ENCODE results near the gene CTNNAL1. TPM values are rescaled to one million over a fixed set of nuclear protein-coding genes. Genes with fewer than 3 reads are reported as not detected.
A peak's percentile ranks its signal among the peaks of the same experiment; 100 is the strongest.

Gene CTNNAL1
- total RNA-seq, 2 experiments from 2014 or later: 12.5 to 14.0 TPM

DNA sequence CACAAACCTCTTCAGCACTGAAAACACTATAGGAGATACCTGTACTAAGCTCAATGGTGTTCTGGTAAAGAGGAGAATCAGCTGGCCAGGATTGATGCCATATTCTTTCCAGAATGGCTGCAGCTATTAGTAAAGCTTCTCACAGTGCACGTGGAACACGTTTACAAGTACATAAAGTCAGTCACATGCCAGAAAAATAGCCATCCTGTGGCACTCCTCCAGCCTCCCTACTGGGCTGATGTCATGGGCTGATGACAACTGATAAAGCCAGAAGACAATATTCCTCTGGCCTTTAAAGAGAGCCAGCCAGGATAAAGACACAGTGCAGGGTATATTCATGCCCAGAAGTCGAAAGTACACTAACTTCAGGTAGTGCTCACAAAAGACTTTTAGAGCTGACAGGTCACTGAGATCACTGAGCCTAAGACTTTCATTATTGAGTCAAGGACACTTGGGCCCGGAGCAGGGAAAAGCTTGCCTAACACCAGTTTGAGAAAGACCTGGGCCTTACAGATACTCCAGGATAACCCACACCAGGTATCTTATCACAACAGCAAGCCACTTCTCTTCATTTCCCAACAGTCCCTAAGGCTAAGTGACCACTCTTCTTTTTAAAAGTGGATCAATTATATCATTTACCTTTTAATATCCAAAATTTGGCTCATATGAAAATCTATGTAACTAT is 49.7 kb downstream of the CTNNAL1 start:
- H3K4me1 Mint-ChIP-seq: no peaks in the 10 kb centered on the region
- no peaks in the 10 kb centered on the region for H3K36me3 Mint-ChIP-seq (ENCODE audit: low read depth)

DNA sequence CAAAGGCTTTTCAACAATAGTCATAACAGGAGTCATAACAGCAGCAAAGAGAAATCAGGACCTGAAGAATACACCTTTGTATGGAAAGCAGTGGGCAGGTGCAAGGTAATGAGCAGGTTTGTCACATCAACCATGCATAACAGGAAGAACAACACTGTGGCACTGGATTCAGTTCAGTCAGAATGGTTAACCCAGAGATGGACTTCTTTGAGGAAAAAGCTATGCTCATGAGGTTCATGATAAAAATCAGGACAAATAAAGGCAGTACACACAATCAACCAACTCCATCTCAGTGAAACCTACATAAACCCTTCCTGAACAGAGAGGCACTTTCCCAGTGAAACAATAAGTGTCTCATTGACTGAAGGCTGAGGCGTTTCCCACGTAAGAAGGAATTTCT is 52.1 kb downstream of the CTNNAL1 start:
- no peaks in the 10 kb centered on the region for H3K36me3 Mint-ChIP-seq (ENCODE audit: low read depth)
- CTCF ChIA-PET: interaction anchor here (0.9 kb wide), 1 partner anchor 10 kb away, joined by 3 read pairs; no protein-coding TSS in a partner anchor
- H3K4me3 Mint-ChIP-seq: no peak overlapping the region
- POLR2A ChIA-PET: no interaction called here
- DNase-seq: no peak
- no peak overlapping the region for H3K27ac Mint-ChIP-seq
- no peaks in the 10 kb centered on the region for H3K27me3 Mint-ChIP-seq
- no peaks in the 10 kb centered on the region for H3K4me1 Mint-ChIP-seq
- H3K9me3 Mint-ChIP-seq: no peaks in the 10 kb centered on the region

More for the DNA sequence above, 49.7 kb downstream of the CTNNAL1 start:
- H3K27ac Mint-ChIP-seq: no peak overlapping the region
- DNase-seq: no peak
- ChIA-PET CTCF (interaction anchor here (1.0 kb wide), 1 partner anchor 13 kb away, joined by 3 read pairs; no protein-coding TSS in a partner anchor), POLR2A (no interaction called here)
- H3K27me3 Mint-ChIP-seq: no peaks in the 10 kb centered on the region
- H3K4me3 Mint-ChIP-seq: no peak overlapping the region
- H3K9me3 Mint-ChIP-seq: no peaks in the 10 kb centered on the region

GRCh38 chr9:108960331-108960730 is 53.0 kb downstream of the CTNNAL1 start:
- no peak overlapping the region for H3K4me3 Mint-ChIP-seq
- DNase-seq: no peak
- CTCF ChIA-PET: no interaction called here
- no peaks in the 10 kb centered on the region for H3K27me3 Mint-ChIP-seq
- H3K36me3 Mint-ChIP-seq (ENCODE audit: low read depth): no peaks in the 10 kb centered on the region
- no peak overlapping the region for H3K27ac Mint-ChIP-seq
- POLR2A ChIA-PET: no interaction called here
- no peaks in the 10 kb centered on the region for H3K4me1 Mint-ChIP-seq
- no peaks in the 10 kb centered on the region for H3K9me3 Mint-ChIP-seq

GRCh38 chr9:108956631-108957026 is 56.7 kb downstream of the CTNNAL1 start:
- no peaks in the 10 kb centered on the region for H3K36me3 Mint-ChIP-seq (ENCODE audit: low read depth)
- no peak for DNase-seq
- POLR2A ChIA-PET: interaction anchor here (0.6 kb wide), 1 partner anchor 154 kb away, joined by 3 read pairs; no protein-coding TSS in a partner anchor
- no peak overlapping the region for H3K4me3 Mint-ChIP-seq
- H3K27me3 Mint-ChIP-seq: no peaks in the 10 kb centered on the region
- H3K4me1 Mint-ChIP-seq: no peaks in the 10 kb centered on the region
- no peaks in the 10 kb centered on the region for H3K9me3 Mint-ChIP-seq
- CTCF ChIA-PET: no interaction called here
- H3K27ac Mint-ChIP-seq: no peak overlapping the region

DNA sequence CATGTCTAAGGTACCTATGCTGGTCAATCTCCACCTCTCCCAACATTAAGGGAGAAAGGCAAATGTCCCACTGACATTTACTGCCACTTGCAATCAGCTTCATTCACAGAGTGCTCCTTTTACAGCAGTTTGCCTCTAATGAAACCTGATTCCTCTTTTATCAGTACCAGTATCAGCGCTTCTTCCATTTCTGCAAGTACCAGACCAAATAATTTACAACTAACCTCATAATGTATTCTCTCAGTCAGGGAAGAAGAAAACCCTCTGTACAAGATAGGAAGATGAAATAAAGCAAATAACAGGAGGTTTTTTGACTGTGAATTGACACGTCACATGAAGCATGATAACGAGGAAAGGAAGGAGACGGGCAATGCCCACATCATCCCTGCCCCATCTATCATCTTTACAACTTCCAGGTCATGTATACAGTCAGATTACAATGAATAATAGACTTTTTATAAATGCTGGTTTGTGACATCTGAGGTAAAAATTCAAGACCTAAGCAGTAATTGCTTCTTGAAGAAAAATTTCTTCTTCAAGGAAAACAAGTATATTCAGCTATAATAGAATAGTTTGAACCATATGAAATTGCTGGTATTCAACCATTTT is 57.2 kb downstream of the CTNNAL1 start:
- no peak overlapping the region for H3K27ac Mint-ChIP-seq
- no peak overlapping the region for H3K4me3 Mint-ChIP-seq
- H3K9me3 Mint-ChIP-seq: no peaks in the 10 kb centered on the region
- POLR2A ChIA-PET: interaction anchor here (0.6 kb wide), 1 partner anchor 155 kb away, joined by 3 read pairs; no protein-coding TSS in a partner anchor
- no peaks in the 10 kb centered on the region for H3K4me1 Mint-ChIP-seq
- DNase-seq: no peak
- no peaks in the 10 kb centered on the region for H3K27me3 Mint-ChIP-seq
- CTCF ChIA-PET: no interaction called here
- no peaks in the 10 kb centered on the region for H3K36me3 Mint-ChIP-seq (ENCODE audit: low read depth)

DNA sequence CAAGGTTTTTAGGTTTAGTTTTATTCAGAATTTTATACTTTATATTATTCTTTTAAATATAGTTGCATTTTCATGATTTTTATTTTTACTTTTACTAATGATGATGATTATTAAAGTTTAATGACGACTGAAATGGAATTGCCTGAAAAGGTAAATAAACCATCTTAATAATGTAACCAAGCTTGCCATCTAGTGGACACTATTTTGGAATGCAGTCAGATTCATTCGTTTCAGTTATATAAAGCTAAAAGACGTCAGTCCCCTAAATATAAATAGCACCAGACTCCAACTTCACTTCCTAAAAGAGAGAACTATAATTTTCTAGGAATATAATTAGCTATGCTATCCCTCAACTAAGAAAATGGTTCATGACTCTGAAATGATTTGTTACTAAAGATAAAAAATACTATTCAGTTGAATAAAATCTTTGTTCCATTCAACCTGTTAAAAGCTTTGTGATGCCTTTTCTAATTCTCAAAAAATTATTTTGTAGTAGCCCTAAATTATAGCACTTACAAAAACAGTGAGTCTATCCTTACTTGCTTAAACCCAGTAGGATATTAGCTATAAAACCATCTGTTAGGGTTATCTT is 59.2 kb downstream of the CTNNAL1 start:
- no peak overlapping the region for H3K27ac Mint-ChIP-seq
- DNase-seq: no peak
- H3K36me3 Mint-ChIP-seq (ENCODE audit: low read depth): no peaks in the 10 kb centered on the region
- no peaks in the 10 kb centered on the region for H3K4me1 Mint-ChIP-seq
- H3K9me3 Mint-ChIP-seq: no peaks in the 10 kb centered on the region
- no peak overlapping the region for H3K4me3 Mint-ChIP-seq
- ChIA-PET POLR2A (no interaction called here), CTCF (interaction anchor here (0.5 to 1.3 kb wide), 3 partner anchors 13 to 295 kb away, joined by 3 to 4 read pairs (median 4); no protein-coding TSS in a partner anchor)
- H3K27me3 Mint-ChIP-seq: no peaks in the 10 kb centered on the region

DNA sequence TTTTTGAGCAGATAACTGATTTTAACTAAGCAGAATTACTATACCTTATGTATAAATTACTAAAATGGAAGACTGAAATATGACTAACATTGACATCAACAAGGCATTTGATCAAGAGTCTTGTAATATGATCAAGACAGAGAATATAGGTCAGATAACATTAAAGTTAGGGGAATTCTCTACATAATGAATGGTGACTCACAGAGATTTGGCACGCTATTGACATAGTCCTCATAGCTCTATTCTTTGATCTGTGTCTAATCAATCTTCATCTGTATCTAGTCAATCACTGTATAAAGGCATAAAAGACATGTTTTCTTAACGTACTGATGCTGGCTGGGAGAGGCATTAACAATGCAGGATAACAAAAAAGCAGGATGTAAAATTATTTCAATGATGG is 61.7 kb downstream of the CTNNAL1 start:
- Mint-ChIP-seq H3K9me3 (no peaks in the 10 kb centered on the region), H3K4me3 (no peak overlapping the region), H3K4me1 (no peaks in the 10 kb centered on the region), H3K27me3 (no peaks in the 10 kb centered on the region), H3K27ac (no peak overlapping the region), H3K36me3 (ENCODE audit: low read depth) (no peaks in the 10 kb centered on the region)
- ChIA-PET CTCF (interaction anchor here (0.5 kb wide), 1 partner anchor 1457 kb away, joined by 3 read pairs; no protein-coding TSS in a partner anchor), POLR2A (no interaction called here)
- no peak for DNase-seq

DNA sequence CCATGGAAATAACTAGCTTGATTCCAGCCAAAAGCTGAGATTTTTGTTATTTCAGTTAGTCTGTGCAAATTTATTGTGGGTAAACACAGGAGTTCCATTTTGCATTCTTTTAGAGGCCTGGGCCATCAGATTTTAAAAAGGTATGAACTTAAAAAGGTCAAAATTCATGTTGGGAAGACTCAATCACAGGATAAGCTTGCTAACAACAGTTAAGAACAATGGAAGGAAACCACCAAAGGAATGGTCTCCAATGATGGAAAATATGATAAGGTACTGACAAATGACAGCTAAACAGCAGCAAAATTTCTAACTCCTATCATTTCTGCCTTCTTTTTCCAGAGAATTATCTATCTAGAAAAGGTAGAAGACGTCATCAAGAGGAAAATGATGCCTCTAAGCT is 63.1 kb downstream of the CTNNAL1 start:
- H3K36me3 Mint-ChIP-seq (ENCODE audit: low read depth): no peaks in the 10 kb centered on the region
- ChIA-PET POLR2A (no interaction called here), CTCF (interaction anchor here (0.7 to 1.3 kb wide), 4 partner anchors 13 to 841 kb away, joined by 3 to 5 read pairs (median 4); no protein-coding TSS in a partner anchor)
- DNase-seq: no peak
- no peak overlapping the region for H3K27ac Mint-ChIP-seq
- H3K4me3 Mint-ChIP-seq: no peak overlapping the region
- H3K27me3 Mint-ChIP-seq: no peaks in the 10 kb centered on the region
- no peaks in the 10 kb centered on the region for H3K4me1 Mint-ChIP-seq
- H3K9me3 Mint-ChIP-seq: no peaks in the 10 kb centered on the region

DNA sequence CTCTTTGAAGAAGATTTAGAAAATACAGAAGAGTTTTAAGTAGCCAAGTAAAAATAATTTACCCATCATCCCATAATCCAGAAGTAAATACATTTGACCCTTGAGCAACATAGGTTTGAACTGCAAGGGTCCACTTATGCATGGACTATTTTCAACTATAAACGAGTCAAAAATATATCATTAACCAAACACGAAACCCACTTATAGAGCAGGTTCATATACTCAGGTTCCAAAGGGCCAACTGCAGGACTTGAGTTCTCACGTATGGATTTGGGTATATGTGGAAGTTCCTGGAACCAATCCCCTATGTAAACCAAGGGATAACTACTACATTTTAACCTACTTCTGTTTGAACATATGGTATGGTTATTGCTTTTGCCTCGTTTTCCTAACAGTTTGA is 73.3 kb downstream of the CTNNAL1 start:
- Mint-ChIP-seq H3K27ac (no peak overlapping the region), H3K36me3 (ENCODE audit: low read depth) (peaks cover 8% of the 10 kb centered on the region), H3K27me3 (no peaks in the 10 kb centered on the region), H3K4me3 (no peak overlapping the region), H3K4me1 (peaks cover 5% of the 10 kb centered on the region), H3K9me3 (no peaks in the 10 kb centered on the region)
- POLR2A ChIA-PET: no interaction called here
- DNase-seq: no peak
- CTCF ChIA-PET: interaction anchor here (0.6 kb wide), 1 partner anchor 59 kb away, joined by 3 read pairs; no protein-coding TSS in a partner anchor

DNA sequence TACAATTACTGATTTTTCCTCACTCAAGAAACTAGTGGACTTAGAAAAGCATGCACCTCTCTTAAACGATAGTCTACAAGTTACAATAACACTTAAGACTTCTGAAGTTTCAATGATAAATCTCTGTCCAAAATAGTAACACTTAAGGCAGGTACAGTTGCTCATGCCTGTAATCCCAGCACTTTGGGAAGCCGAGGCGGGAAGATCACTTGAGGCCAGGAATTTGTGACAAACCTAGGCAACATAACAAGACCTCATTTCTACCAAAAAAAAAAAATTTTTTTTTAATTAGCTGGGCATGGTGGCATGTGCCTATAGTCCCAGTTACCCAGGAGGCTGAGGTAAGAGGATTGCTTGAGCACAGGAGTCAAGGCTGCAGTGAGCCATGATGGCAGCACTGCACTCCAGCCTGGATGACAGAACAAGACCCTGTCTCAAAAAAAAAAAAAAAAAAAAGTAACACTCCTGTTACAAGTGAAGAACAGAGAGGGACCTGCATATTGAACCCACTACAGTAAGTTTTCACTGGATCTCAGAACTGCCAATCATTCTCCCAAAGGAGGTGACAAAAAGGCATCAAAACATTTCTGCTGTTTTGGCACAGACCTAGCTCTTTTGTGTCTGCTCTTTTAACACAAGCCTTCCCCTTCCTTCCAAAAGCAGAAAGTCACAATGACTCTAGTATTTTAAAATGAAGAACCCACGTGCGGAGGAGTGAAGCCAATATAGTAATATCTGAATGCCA is 75.6 kb downstream of the CTNNAL1 start:
- Mint-ChIP-seq H3K9me3 (no peaks in the 10 kb centered on the region), H3K36me3 (ENCODE audit: low read depth) (peaks cover 8% of the 10 kb centered on the region), H3K27me3 (no peaks in the 10 kb centered on the region), H3K4me1 (peaks cover 16% of the 10 kb centered on the region), H3K4me3 (no peak overlapping the region), H3K27ac (no peak overlapping the region)
- ChIA-PET CTCF (interaction anchor here (0.6 to 0.7 kb wide), 2 partner anchors 41 to 1007 kb away, joined by 4 to 7 read pairs; no protein-coding TSS in a partner anchor), POLR2A (no interaction called here)
- DNase-seq: no peak

DNA sequence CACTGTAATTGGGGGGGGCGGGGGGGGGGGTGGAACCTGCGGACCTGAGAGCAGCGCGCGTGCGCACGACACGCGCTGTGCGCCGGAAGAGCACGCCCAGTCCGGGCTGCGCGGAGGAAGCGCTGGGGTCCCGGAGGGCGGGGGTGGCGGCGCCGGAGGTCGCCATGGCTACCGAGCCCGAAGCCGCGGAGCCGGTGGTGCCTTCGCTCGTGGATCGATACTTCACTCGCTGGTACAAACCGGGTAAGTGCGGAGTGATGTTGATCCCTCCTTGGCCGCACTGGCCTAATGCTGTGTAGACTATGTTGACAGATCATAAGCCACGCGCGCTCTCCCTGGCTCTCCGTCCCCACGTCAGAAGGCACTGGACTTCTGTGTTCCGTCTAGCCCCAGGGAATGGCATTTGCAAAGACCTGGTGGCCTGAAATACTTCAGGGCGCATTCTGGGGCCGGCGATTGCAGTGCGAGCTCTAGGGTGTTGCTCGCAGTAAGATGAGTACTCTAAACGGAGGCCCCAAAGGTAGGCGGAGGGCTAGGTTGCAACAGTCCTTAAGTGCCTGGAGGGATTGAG is 78.9 kb downstream of the CTNNAL1 start, which contains the start of gene ABITRAM:
Gene ABITRAM, plus strand, starts transcription at position 78 of the 571 bp plus-strand sequence. Its CDS starts 87 bp downstream, at position 165.
- H3K27ac Mint-ChIP-seq: peak within 1 kb of the TSS; percentile 99
- peak within 1 kb of the TSS; percentile 88 for H3K4me3 Mint-ChIP-seq
- peaks cover 7% of the 10 kb centered on the region for H3K36me3 Mint-ChIP-seq (ENCODE audit: low read depth)
- CTCF ChIA-PET: no interaction called here
- no peaks in the 10 kb centered on the region for H3K27me3 Mint-ChIP-seq
- POLR2A ChIA-PET: no interaction called here
- peaks cover 29% of the 10 kb centered on the region for H3K4me1 Mint-ChIP-seq
- H3K9me3 Mint-ChIP-seq: no peaks in the 10 kb centered on the region
- DNase-seq: peak; percentile 78

- ChIA-PET CTCF (no interaction called here), POLR2A (no interaction called here)
- Mint-ChIP-seq H3K9me3 (no peaks in the 10 kb centered on the region), H3K4me1 (peaks cover 29% of the 10 kb centered on the region), H3K27ac (peak within 1 kb of the TSS; percentile 99), H3K36me3 (ENCODE audit: low read depth) (peaks cover 5% of the 10 kb centered on the region), H3K27me3 (no peaks in the 10 kb centered on the region), H3K4me3 (peak within 1 kb of the TSS; percentile 88)
- DNase-seq: peak; percentile 94
Measured at GRCh38 chr9:108933718-108934322, 79.5 kb downstream of the CTNNAL1 start, which contains the start of gene ELP1. Gene ELP1, minus strand, starts transcription at chr9:108934124. Its CDS starts 2,978 bp downstream, at chr9:108931146.
